HEK293T (cell line): ENCODE results near the gene SEMA3C.

ENCODE experiments used
- ELF4 ChIP-seq: fragments of 450-650 bp; IDR thresholded peaks from 2 replicates; pipeline ENCODE4 v1.6.1; 2017; ENCODE audit warnings: antibody characterized with exemption
- FOXA1 ChIP-seq: fragments of 450-650 bp; IDR thresholded peaks from 2 replicates; pipeline ENCODE4 v1.6.1; 2016; ENCODE audit warnings: mild to moderate bottlenecking
- FOXK2 ChIP-seq: fragments of 450-650 bp; IDR thresholded peaks from 2 replicates; pipeline ENCODE4 v1.6.1; 2016; ENCODE audit warnings: mild to moderate bottlenecking
- HDGF ChIP-seq: fragments of 450-650 bp; IDR thresholded peaks from 2 replicates; pipeline ENCODE4 v1.6.1; 2017; ENCODE audit warnings: antibody characterized with exemption, borderline replicate concordance
- NFRKB ChIP-seq: fragments of 450-650 bp; IDR thresholded peaks from 2 replicates; pipeline ENCODE4 v1.6.1; 2016; ENCODE audit warnings: mild to moderate bottlenecking, moderate library complexity
- SUZ12 ChIP-seq: fragments of 450-650 bp; IDR thresholded peaks from 2 replicates; pipeline ENCODE4 v1.6.1; 2016; ENCODE audit warnings: mild to moderate bottlenecking
- ZNF384 ChIP-seq: fragments of 450-650 bp; IDR thresholded peaks from 2 replicates; pipeline ENCODE4 v1.6.1; 2016
- TF ChIP-seq, protein P1 (sequence below): fragments of 450-650 bp; IDR thresholded peaks from 2 replicates; pipeline ENCODE4 v1.6.1; 2016

DNA sequence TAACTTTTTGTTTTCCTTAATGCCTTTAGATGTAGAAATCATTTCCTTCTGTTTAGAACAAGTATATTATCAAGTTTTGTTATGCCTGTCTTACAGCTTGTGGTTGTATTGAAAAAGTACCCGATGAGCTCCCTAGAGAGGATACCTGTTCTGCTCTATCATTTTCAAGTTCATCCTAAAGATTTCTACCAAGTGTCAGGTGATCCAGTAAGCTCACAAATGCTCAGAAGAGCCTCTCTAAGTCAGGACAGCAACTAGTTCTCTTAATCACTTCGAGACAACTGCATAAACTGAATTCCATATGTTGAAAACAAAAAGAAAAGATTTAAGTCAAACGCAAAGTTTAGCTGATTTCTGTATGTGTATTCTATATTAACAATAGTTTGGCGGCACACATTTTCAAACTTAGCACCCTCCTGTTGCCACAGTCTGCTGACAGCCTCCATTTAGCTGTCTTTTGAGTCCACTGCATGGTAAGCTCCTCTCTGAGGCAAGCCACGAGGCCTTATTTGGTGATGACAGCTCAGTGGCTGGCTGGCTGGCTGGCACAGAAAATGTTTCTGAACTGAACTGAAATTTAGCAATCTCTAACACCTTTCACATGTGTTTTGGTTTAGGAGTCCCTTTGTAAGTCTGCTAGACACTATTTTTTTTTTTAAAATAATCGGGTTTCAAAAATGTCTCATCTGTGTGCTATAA lies 59.4 kb downstream of the SEMA3C start:
- no peak for TF ChIP-seq FOXA1
- TF ChIP-seq, protein P1, sequence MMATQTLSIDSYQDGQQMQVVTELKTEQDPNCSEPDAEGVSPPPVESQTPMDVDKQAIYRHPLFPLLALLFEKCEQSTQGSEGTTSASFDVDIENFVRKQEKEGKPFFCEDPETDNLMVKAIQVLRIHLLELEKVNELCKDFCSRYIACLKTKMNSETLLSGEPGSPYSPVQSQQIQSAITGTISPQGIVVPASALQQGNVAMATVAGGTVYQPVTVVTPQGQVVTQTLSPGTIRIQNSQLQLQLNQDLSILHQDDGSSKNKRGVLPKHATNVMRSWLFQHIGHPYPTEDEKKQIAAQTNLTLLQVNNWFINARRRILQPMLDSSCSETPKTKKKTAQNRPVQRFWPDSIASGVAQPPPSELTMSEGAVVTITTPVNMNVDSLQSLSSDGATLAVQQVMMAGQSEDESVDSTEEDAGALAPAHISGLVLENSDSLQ = no peak
- TF ChIP-seq ZNF384 = no peak
- TF ChIP-seq HDGF = no peak
- no peak for TF ChIP-seq SUZ12
- no peak for TF ChIP-seq NFRKB
- TF ChIP-seq ELF4 = no peak
- no peak for TF ChIP-seq FOXK2
